Glomerular endothelial cell (primary cell): ENCODE measurements around the gene PDE10A. TPM values are rescaled to one million over a fixed set of nuclear protein-coding genes. Genes with fewer than 3 reads are reported as not detected.

Experiments
- DNase-seq: peaks from one replicate; pipeline ENCODE4 v3.0.0-alpha.2; 2011; ENCODE audit warnings: low read depth, low spot score; ENCODE audit errors: extremely low read depth
- total RNA-seq: library from RNA; depleted of rRNA; stranded (reverse); fragments of >200 nt; gene quantifications from 2 replicates; pipeline ENCODE4 v1.2.3, GENCODE V29; 2015

Gene PDE10A
- total RNA-seq, 1 donor from 2014 or later: 10.0 TPM

- DNase-seq: no peak
Observed at GRCh38 chr6:165301372-165302246, 361.4 kb downstream of the PDE10A start.

- DNase-seq: no peak
Observed at GRCh38 chr6:165300422-165300936, 362.6 kb downstream of the PDE10A start.

- no peak for DNase-seq
Observed at GRCh38 chr6:165298875-165299274, 364.2 kb downstream of the PDE10A start.

GRCh38 chr6:165298402-165298801 is 364.6 kb downstream of the PDE10A start:
- DNase-seq: no peak

GRCh38 chr6:165292657-165293056 is 370.4 kb downstream of the PDE10A start:
- DNase-seq: no peak
